Fibroblast of villous mesenchyme (primary cell): ENCODE data around the gene KAZN. TPM values are rescaled to one million over a fixed set of nuclear protein-coding genes. Genes with fewer than 3 reads are reported as not detected.

Experiments
- DNase-seq: peaks from one replicate; pipeline ENCODE4 v3.0.0-alpha.2; 2010; ENCODE audit warnings: low read depth
- H3K4me3 ChIP-seq: 2 replicates; pipeline ENCODE4 v1.5.1; 2011; ENCODE audit warnings: low read depth, mild to moderate bottlenecking, low read length
- CTCF ChIP-seq: IDR thresholded peaks from 2 replicates; pipeline ENCODE4 v1.5.1; 2012; ENCODE audit warnings: low read depth, mild to moderate bottlenecking, low read length; ENCODE audit not compliant: insufficient read depth
- total RNA-seq: library from RNA; depleted of rRNA; stranded (reverse); fragments of >200 nt; gene quantifications from 2 replicates; pipeline ENCODE4 v1.2.3, GENCODE V29; 2012

Gene KAZN
- total RNA-seq, 1 donor: 8.6 TPM

- no peak for TF ChIP-seq CTCF
- no peak for DNase-seq
These were observed 37.3 kb upstream of the KAZN start for GRCh38 chr1:14561014-14561693.

GRCh38 chr1:14565090-14565489 lies 33.4 kb upstream of the KAZN start:
- no peak for DNase-seq
- H3K4me3 ChIP-seq: no peak overlapping the region
- no peak for TF ChIP-seq CTCF

More at GRCh38 chr1:14561014-14561693, 37.3 kb upstream of the KAZN start:
- H3K4me3 ChIP-seq: no peak overlapping the region

- DNase-seq: no peak
- H3K4me3 ChIP-seq: no peak overlapping the region
- TF ChIP-seq CTCF: no peak
These were observed 31.4 kb upstream of the KAZN start for GRCh38 chr1:14567056-14567455.

- H3K4me3 ChIP-seq: no peak overlapping the region
- no peak for DNase-seq
- TF ChIP-seq CTCF: no peak
These were observed 30.6 kb upstream of the KAZN start for GRCh38 chr1:14567903-14568302.

GRCh38 chr1:14568716-14569355 lies 29.6 kb upstream of the KAZN start:
- no peak overlapping the region for H3K4me3 ChIP-seq
- no peak for DNase-seq
- TF ChIP-seq CTCF: no peak

GRCh38 chr1:14570514-14570913 lies 28.0 kb upstream of the KAZN start:
- DNase-seq: peak; percentile 25
- no peak for TF ChIP-seq CTCF
- no peak overlapping the region for H3K4me3 ChIP-seq
